MM.1S (cell line): ENCODE results near the gene DAZAP1.

Experiments
- DNase-seq: peaks from one replicate; pipeline ENCODE4 v3.0.0-alpha.2; 2015
- H2AFZ ChIP-seq: fragments of 300-600 bp; sonication (generic); 2 replicates; pipeline ENCODE4 v1.6.0; 2016; ENCODE audit warnings: antibody characterized with exemption, low read length
- H3F3A ChIP-seq: fragments of 300-600 bp; sonication (generic); 2 replicates; pipeline ENCODE4 v1.6.1; 2016; ENCODE audit warnings: mild to moderate bottlenecking, antibody characterized with exemption, low read length, moderate library complexity, mixed read lengths; ENCODE audit not compliant: insufficient read depth
- H3K27ac ChIP-seq: fragments of 300-600 bp; sonication (generic); 2 replicates; pipeline ENCODE4 v1.5.1; 2016; ENCODE audit warnings: mild to moderate bottlenecking, low read length
- H3K27me3 ChIP-seq: fragments of 300-600 bp; sonication (generic); replicated peaks from 2 replicates; pipeline ENCODE4 v1.6.0; 2016; ENCODE audit warnings: low read length; ENCODE audit not compliant: insufficient read depth
- H3K36me3 ChIP-seq: fragments of 300-600 bp; sonication (generic); replicated peaks from 2 replicates; pipeline ENCODE4 v1.6.1; 2016; ENCODE audit warnings: mild to moderate bottlenecking, low read length, mixed read lengths; ENCODE audit not compliant: insufficient read depth
- H3K4me1 ChIP-seq: fragments of 300-600 bp; sonication (generic); 2 replicates; pipeline ENCODE4 v1.6.1; 2016; ENCODE audit warnings: low read length, mixed read lengths
- H3K4me2 ChIP-seq: fragments of 300-600 bp; sonication (generic); 2 replicates; pipeline ENCODE4 v1.6.0; 2016; ENCODE audit warnings: low read depth, low read length
- H3K4me3 ChIP-seq: fragments of 300-600 bp; sonication (generic); 2 replicates; pipeline ENCODE4 v1.5.1; 2016; ENCODE audit warnings: low read length, mixed read lengths
- H3K79me2 ChIP-seq: fragments of 300-600 bp; sonication (generic); 2 replicates; pipeline ENCODE4 v1.6.1; 2016; ENCODE audit warnings: mixed run types, low read length, mixed read lengths
- H3K9ac ChIP-seq: fragments of 300-600 bp; sonication (generic); 2 replicates; pipeline ENCODE4 v1.6.1; 2016; ENCODE audit warnings: low read length, mixed read lengths
- H3K9me2 ChIP-seq: fragments of 300-600 bp; sonication (generic); replicated peaks from 2 replicates; pipeline ENCODE4 v1.6.1; 2016; ENCODE audit warnings: mild to moderate bottlenecking, low read length, mixed read lengths; ENCODE audit not compliant: insufficient read depth
- H3K9me3 ChIP-seq: fragments of 300-600 bp; sonication (generic); replicated peaks from 2 replicates; pipeline ENCODE4 v1.6.1; 2016; ENCODE audit warnings: mild to moderate bottlenecking, low read length, mixed read lengths; ENCODE audit not compliant: insufficient read depth
- H4K20me1 ChIP-seq: fragments of 300-600 bp; sonication (generic); 2 replicates; pipeline ENCODE4 v1.6.1; 2016; ENCODE audit warnings: mild to moderate bottlenecking, low read length, moderate library complexity, mixed read lengths; ENCODE audit not compliant: insufficient read depth
- EZH2 ChIP-seq: fragments of 300-600 bp; sonication (generic); optimal IDR thresholded peaks from 2 replicates; pipeline ENCODE3; 2017; ENCODE audit warnings: low read depth, mild to moderate bottlenecking, antibody characterized with exemption, low read length, mixed read lengths
- EZH2phosphoT487 ChIP-seq: fragments of 300-600 bp; sonication (generic); IDR thresholded peaks from 2 replicates; pipeline ENCODE4 v1.6.1; 2018; ENCODE audit warnings: antibody characterized with exemption, low read length
- TF ChIP-seq, protein P1 (sequence below): fragments of 300-600 bp; sonication (generic); IDR thresholded peaks from 2 replicates; pipeline ENCODE4 v1.5.1; 2016; ENCODE audit warnings: antibody characterized with exemption, low read length, mixed read lengths

DAZAP1 gene

DNA sequence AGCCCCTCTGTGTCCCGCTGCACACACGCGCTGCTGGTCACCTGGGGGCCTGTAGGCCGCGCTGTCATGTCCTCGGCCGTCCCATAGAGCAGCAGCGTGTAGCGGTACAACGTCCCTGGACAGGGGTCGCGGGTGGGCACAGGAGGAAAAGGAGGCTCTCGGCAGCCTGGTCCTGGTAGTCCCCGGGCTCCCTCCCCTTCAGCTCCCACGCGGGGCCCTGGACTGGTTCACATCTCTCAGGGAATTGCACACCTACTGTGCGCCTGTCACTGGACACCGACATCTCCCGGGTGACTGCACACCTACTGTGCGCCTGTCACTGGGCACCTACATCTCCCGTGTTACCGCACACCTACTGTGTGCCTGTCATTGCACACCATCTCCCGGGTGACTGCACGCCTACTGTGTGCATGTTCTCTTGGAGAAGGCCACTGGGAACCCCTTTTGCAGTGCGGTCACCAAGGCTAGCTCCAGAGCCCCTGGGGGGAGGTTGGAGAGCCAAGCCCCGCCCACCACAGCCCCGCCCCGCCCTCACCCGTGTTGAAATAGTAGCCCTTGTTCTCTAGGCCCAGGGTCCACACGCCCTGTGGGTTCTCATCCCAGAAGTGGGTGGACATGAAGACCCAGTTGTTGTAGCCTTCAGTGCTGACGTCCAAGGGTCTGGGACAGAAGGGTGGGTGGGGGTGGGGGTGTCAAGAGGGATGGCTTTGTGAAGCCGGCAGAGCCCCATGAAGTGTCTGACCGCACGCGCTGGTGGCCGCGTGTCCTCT, 75.2 kb downstream of the DAZAP1 start:
- DNase-seq = no peak
- no peaks in the 10 kb centered on the region for H3K4me1 ChIP-seq

DNA sequence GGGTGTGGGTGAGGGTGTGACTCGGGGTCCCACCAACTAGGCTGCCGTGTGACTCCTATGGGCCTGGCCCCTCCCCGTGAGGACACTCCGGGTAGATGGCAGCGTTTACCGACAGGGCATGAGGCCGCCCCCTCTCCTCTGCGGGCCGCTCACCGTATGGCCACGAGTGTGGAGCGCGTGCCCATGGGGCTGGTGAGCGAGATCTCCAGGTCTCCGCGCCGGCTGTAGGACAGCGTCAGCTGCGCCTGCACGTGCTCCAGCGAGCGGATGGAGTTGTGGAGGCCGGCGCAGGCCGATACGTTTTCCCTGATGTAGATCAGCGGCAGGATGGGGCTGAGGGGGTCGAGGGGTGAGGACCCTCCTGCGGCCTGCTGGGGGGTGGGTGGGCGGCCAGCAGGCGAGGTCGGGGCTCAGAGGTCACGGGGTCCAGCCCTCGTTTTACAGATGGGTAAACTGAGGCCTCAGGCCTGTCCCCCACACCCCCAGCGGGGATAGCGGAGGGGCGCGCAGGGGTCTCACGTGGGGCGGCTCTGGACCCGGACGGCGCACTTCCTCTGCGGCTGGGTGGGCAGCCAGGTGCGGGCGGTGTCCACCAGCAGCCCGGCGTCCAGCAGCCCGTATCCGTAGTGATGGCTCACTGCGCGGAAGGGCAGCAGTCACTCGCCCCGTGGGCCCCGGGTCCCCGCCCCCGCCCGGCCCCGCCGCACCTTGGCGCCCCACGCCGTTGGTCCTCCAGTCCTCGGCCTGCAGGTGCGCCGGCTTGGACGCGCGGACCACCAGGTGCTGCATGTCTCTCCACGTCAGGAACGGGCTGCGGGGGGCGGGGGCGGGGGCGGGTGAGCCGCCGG, 76.0 kb downstream of the DAZAP1 start:
- H3K27me3 ChIP-seq = peaks cover 50% of the 10 kb centered on the region
- no peak overlapping the region for H3K4me3 ChIP-seq
- H3F3A ChIP-seq = no peaks in the 10 kb centered on the region
- no peaks in the 10 kb centered on the region for H3K9me2 ChIP-seq
- DNase-seq = no peak
- no peak overlapping the region for H3K27ac ChIP-seq
- no peak overlapping the region for H2AFZ ChIP-seq
- H3K36me3 ChIP-seq = no peaks in the 10 kb centered on the region
- H3K9ac ChIP-seq = no peak overlapping the region
- H3K4me1 ChIP-seq = no peaks in the 10 kb centered on the region
- TF ChIP-seq, protein P1, sequence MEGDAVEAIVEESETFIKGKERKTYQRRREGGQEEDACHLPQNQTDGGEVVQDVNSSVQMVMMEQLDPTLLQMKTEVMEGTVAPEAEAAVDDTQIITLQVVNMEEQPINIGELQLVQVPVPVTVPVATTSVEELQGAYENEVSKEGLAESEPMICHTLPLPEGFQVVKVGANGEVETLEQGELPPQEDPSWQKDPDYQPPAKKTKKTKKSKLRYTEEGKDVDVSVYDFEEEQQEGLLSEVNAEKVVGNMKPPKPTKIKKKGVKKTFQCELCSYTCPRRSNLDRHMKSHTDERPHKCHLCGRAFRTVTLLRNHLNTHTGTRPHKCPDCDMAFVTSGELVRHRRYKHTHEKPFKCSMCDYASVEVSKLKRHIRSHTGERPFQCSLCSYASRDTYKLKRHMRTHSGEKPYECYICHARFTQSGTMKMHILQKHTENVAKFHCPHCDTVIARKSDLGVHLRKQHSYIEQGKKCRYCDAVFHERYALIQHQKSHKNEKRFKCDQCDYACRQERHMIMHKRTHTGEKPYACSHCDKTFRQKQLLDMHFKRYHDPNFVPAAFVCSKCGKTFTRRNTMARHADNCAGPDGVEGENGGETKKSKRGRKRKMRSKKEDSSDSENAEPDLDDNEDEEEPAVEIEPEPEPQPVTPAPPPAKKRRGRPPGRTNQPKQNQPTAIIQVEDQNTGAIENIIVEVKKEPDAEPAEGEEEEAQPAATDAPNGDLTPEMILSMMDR = no peak
- no peak for TF ChIP-seq EZH2
- no peak for TF ChIP-seq EZH2phosphoT487
- no peak overlapping the region for H3K4me2 ChIP-seq
- H3K79me2 ChIP-seq = peaks cover 6% of the 10 kb centered on the region
- no peaks in the 10 kb centered on the region for H3K9me3 ChIP-seq
- H4K20me1 ChIP-seq = no peaks in the 10 kb centered on the region

More for the DNA sequence above, 75.2 kb downstream of the DAZAP1 start:
- Histone ChIP-seq H3K27me3 (peaks cover 42% of the 10 kb centered on the region), H4K20me1 (no peaks in the 10 kb centered on the region), H3K4me2 (no peak overlapping the region), H3K79me2 (peaks cover 14% of the 10 kb centered on the region), H3K9ac (no peak overlapping the region), H3K9me3 (no peaks in the 10 kb centered on the region), H3K36me3 (no peaks in the 10 kb centered on the region), H2AFZ (no peak overlapping the region), H3K4me3 (no peak overlapping the region), H3F3A (no peaks in the 10 kb centered on the region), H3K9me2 (no peaks in the 10 kb centered on the region), H3K27ac (no peak overlapping the region)
- no peak for TF ChIP-seq EZH2
- TF ChIP-seq, protein P1 = no peak
- TF ChIP-seq EZH2phosphoT487 = no peak

DNA sequence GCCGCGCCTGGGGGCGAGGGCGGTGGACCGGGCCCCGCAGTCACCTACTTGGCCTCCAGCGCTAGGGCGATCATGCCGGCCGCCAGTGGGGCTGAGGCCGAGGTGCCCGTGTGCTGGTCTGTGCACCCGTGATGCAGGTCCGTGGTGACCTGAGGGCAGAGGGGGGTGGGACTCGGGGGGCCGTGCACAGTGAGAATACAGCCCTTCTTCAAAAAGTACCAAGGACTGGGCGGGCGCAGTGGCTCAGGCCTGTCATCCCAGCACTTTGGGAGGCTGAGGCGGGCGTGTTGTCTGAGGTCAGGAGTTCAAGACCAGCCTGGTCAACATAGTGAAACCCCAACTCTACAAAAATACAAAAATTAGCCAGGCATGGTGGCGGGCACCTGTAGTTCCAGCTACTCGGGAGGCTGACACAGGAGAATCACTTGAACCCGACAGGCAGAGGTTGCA, 76.6 kb downstream of the DAZAP1 start:
- TF ChIP-seq EZH2 (no peak), EZH2phosphoT487 (no peak)
- TF ChIP-seq, protein P1 = no peak
- H3K9me2 ChIP-seq = no peaks in the 10 kb centered on the region
- no peak overlapping the region for H3K9ac ChIP-seq
- no peaks in the 10 kb centered on the region; the same call in 1 of the 2 replicates for H3K79me2 ChIP-seq
- H3K36me3 ChIP-seq = no peaks in the 10 kb centered on the region
- H3K4me3 ChIP-seq = no peak overlapping the region
- no peak overlapping the region for H3K27ac ChIP-seq
- no peaks in the 10 kb centered on the region for H3K9me3 ChIP-seq
- no peak for DNase-seq
- peaks cover 56% of the 10 kb centered on the region for H3K27me3 ChIP-seq
- no peak overlapping the region for H2AFZ ChIP-seq
- no peaks in the 10 kb centered on the region for H4K20me1 ChIP-seq
- H3K4me2 ChIP-seq = no peak overlapping the region
- H3K4me1 ChIP-seq = no peaks in the 10 kb centered on the region
- no peaks in the 10 kb centered on the region for H3F3A ChIP-seq
